Astrocyte (in vitro differentiated cells and primary cell): ENCODE measurements around the gene PDCD10.

Experiments
- EZH2 ChIP-seq: IDR thresholded peaks from 2 replicates; pipeline ENCODE4 v1.6.1; 2012; ENCODE audit warnings: mild to moderate bottlenecking, low read length, inconsistent platforms; ENCODE audit not compliant: insufficient read depth
- TF ChIP-seq, protein P1 (sequence below): IDR thresholded peaks from 2 replicates; pipeline ENCODE4 v1.5.1; 2011; ENCODE audit warnings: low read depth, mild to moderate bottlenecking, inconsistent platforms, low read length, moderate library complexity; ENCODE audit not compliant: insufficient read depth

DNA sequence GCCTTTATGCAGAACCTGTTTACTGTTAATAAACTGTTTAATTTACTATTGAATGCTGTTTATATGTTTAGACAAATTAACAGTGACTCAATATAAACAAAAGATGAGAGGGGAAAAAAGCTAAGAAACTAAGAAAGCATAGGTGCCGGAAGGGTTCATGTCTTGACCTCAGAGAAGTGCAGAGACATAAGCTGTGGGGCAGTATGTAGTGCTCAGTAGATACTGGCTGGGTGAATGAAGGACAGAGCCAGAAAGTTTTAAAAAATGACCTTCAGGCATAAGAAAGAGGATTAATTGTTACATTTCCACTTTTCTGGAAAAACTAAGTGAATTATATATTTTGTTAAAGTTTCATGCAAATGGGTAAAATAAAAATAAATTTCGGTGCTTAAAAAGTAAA lies 15.0 kb upstream of the PDCD10 start:
- TF ChIP-seq, protein P1, sequence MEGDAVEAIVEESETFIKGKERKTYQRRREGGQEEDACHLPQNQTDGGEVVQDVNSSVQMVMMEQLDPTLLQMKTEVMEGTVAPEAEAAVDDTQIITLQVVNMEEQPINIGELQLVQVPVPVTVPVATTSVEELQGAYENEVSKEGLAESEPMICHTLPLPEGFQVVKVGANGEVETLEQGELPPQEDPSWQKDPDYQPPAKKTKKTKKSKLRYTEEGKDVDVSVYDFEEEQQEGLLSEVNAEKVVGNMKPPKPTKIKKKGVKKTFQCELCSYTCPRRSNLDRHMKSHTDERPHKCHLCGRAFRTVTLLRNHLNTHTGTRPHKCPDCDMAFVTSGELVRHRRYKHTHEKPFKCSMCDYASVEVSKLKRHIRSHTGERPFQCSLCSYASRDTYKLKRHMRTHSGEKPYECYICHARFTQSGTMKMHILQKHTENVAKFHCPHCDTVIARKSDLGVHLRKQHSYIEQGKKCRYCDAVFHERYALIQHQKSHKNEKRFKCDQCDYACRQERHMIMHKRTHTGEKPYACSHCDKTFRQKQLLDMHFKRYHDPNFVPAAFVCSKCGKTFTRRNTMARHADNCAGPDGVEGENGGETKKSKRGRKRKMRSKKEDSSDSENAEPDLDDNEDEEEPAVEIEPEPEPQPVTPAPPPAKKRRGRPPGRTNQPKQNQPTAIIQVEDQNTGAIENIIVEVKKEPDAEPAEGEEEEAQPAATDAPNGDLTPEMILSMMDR = no peak
- TF ChIP-seq EZH2 = no peak
